Activated CD4-positive, alpha-beta T cell treated with anti-CD3 and anti-CD28 coated beads for 36 hours (primary cell): ENCODE data around the gene NFATC2. TPM values are rescaled to one million over a fixed set of nuclear protein-coding genes. Genes with fewer than 3 reads are reported as not detected.

Source experiments
- ATAC-seq: fragments of 200-7000 bp; cut with Tn5 transposase; one replicate; pipeline ENCODE4 v1.10.0; 2021; ENCODE audit warnings: mild to moderate bottlenecking, moderate library complexity
- CTCF ChIA-PET: fragments of 350-600 bp; sonication (Branson Sonifier 250); formaldehyde crosslinking; loops from one replicate; lab custom pipeline; 2021; ENCODE audit warnings: antibody characterized with exemption; lab: Charles Lee
- POLR2A ChIA-PET: fragments of 350-600 bp; sonication (Branson Sonifier 250); formaldehyde crosslinking; loops from one replicate; lab custom pipeline; 2021; ENCODE audit warnings: antibody characterized with exemption, inconsistent platforms; lab: Charles Lee
- DNase-seq: peaks from one replicate; pipeline ENCODE4 v3.0.0-alpha.2; 2020
- H3K27ac Mint-ChIP-seq: one replicate; pipeline ENCODE4 v1.8.0; 2021; ENCODE audit warnings: mixed read lengths
- H3K27me3 Mint-ChIP-seq: one replicate; pipeline ENCODE4 v1.8.0; 2021; ENCODE audit warnings: mixed read lengths
- H3K36me3 Mint-ChIP-seq: one replicate; pipeline ENCODE4 v1.8.0; 2021; ENCODE audit warnings: low read depth, mixed read lengths
- H3K4me1 Mint-ChIP-seq: one replicate; pipeline ENCODE4 v1.8.0; 2021; ENCODE audit warnings: mixed read lengths
- H3K4me3 Mint-ChIP-seq: one replicate; pipeline ENCODE4 v1.8.0; 2021; ENCODE audit warnings: mild to moderate bottlenecking, moderate library complexity, mixed read lengths
- H3K9me3 Mint-ChIP-seq: one replicate; pipeline ENCODE4 v1.8.0; 2021; ENCODE audit warnings: low read depth, mixed read lengths
- intact Hi-C, 2 experiments: fragments of 100-400 bp; cut with DNase I in 1 of 2; cut with micrococcal nuclease in 1 of 2; formaldehyde crosslinking; loops; one replicate each; pipeline versions ENCODE4 v1.14.2 to v1.15.1; 2022 to 2024; cut with DNase I, micrococcal nuclease
- total RNA-seq, 2 experiments: library from RNA; stranded (reverse); gene quantifications; one replicate each; pipeline ENCODE4 v1.2.3, GENCODE V29; 2021

NFATC2 gene
- total RNA-seq, 2 experiments from 2014 or later = 38.5 to 49.8 TPM

DNA sequence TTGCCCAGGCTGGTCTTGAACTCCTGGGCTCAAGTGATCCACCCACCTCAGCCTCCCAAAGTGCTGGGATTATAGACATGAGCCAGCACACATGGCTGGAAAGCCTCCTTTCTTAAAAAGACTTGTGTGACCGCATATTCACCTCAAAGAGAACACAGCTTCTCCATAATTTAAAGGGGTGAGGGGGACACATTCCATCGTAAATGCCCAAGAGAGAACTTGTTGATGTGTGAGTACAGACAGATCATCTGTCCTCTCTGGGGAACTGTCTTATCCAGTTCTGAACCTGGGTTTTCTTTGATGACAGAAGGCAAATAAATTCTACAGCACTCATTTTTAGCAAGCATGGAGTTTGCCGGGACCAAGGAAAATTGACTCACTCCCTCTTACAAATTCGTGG, 47.2 kb downstream of the NFATC2 start:
- Mint-ChIP-seq H3K4me3 (peak overlapping the region; percentile 65), H3K36me3 (peaks cover 83% of the 10 kb centered on the region), H3K27me3 (no peaks in the 10 kb centered on the region), H3K9me3 (peaks cover 6% of the 10 kb centered on the region), H3K27ac (peak overlapping the region; percentile 97), H3K4me1 (peaks cover 99% of the 10 kb centered on the region)
- ATAC-seq (no peak), DNase-seq (no peak)
- ChIA-PET POLR2A (interaction anchor here (0.7 to 4.1 kb wide), 9 partner anchors 14 to 95 kb away, joined by 3 to 29 read pairs (median 3); no protein-coding TSS in a partner anchor), CTCF (interaction anchor here (0.7 to 2.4 kb wide), 6 partner anchors 9 to 101 kb away, joined by 3 to 8 read pairs (median 4); no protein-coding TSS in a partner anchor)
- intact Hi-C loops = loop anchor here in 1 of 2 experiments (5.0 kb wide), 1 partner anchor 433 kb away; no protein-coding TSS in a partner anchor

DNA sequence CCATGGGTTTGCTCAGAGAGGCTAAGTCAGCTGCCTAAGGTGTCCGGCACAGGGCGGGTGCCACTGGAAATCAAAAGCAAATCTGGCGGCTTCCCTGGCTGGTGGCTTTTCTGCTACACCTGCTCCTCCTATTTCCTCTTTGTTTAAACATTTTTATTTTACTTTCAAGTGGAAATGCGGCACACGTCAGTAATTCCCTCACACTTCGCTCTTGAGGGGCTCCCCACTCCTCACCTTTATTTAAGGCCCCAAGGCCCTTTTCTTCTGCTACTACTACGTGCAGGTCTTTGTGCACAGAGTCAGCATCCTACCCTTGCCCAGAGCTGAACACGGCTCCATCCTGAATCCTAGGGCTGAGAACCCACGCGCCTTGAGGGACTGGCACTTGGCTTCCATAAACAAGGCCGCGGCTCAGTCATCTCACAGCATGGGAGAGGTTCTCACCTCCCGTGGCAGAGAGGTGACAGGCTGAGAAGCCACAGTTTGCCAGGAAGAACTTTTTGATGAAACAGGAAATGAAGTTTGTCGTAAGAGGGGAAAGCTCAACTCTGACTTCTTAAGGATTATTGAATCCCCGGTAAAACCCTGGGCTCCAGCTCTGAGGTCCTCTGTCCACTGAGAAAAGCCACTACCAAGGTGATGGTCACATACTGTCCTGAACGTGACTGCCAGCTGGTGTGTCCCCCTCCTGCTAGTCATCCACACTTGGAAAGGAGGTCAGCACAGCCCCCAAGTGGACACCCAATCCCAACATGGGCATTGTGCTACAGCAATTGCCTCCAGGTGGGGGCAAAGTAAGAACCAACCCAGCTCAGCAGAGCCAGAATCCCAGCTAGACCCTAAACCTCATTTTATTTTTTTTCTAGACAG, 48.0 kb downstream of the NFATC2 start:
- intact Hi-C loops = loop anchor here in 1 of 2 experiments (5.0 kb wide), 1 partner anchor 432 kb away; no protein-coding TSS in a partner anchor
- peaks cover 6% of the 10 kb centered on the region for H3K9me3 Mint-ChIP-seq
- ChIA-PET CTCF (interaction anchor here (0.6 to 2.4 kb wide), 7 partner anchors 13 to 102 kb away, joined by 3 to 8 read pairs (median 3); no protein-coding TSS in a partner anchor), POLR2A (interaction anchor here (0.6 to 4.1 kb wide), 10 partner anchors 13 to 108 kb away, joined by 3 to 29 read pairs (median 3); no protein-coding TSS in a partner anchor)
- H3K4me3 Mint-ChIP-seq = peak overlapping the region; percentile 65
- peak; percentile 13 for ATAC-seq
- DNase-seq = peak; percentile 71
- peaks cover 85% of the 10 kb centered on the region for H3K36me3 Mint-ChIP-seq
- H3K27me3 Mint-ChIP-seq = no peaks in the 10 kb centered on the region
- peak overlapping the region; percentile 97 for H3K27ac Mint-ChIP-seq
- peaks cover 99% of the 10 kb centered on the region for H3K4me1 Mint-ChIP-seq

DNA sequence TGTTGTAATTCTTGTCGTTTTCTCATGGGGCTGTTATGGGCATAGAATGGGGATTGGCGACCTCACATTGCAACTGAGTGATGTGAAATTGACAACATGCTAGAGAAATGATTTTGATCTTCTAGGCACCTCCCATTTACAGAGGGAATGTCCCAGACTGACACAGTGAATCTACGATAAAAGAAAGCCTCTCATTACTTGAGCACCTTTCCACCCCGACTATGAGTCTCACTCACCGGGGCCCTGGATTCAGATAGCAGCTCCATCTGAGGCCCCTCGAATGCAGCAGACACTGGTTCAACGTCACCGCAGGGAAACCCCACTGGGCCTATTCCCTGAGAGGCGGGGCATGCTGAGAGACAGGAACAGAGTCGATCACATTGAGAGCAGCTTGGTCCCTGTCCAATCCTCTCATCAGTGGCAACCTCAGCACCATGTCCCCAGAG, 49.1 kb downstream of the NFATC2 start:
- peak overlapping the region; percentile 97 for H3K27ac Mint-ChIP-seq
- no peak overlapping the region for H3K4me3 Mint-ChIP-seq
- H3K27me3 Mint-ChIP-seq = no peaks in the 10 kb centered on the region
- CTCF ChIA-PET = interaction anchor here (0.5 to 1.7 kb wide), 6 partner anchors 12 to 1303 kb away, joined by 3 to 9 read pairs (median 3); partner anchors contain the start of genes CEBPB and NFATC2
- ATAC-seq (peak; percentile 63), DNase-seq (peak; percentile 80)
- H3K9me3 Mint-ChIP-seq = no peaks in the 10 kb centered on the region
- POLR2A ChIA-PET = interaction anchor here (0.7 to 4.1 kb wide), 5 partner anchors 12 to 48 kb away, joined by 3 to 29 read pairs (median 3); no protein-coding TSS in a partner anchor
- peaks cover 86% of the 10 kb centered on the region for H3K36me3 Mint-ChIP-seq
- intact Hi-C loops = no loop called here
- peaks cover 97% of the 10 kb centered on the region for H3K4me1 Mint-ChIP-seq

DNA sequence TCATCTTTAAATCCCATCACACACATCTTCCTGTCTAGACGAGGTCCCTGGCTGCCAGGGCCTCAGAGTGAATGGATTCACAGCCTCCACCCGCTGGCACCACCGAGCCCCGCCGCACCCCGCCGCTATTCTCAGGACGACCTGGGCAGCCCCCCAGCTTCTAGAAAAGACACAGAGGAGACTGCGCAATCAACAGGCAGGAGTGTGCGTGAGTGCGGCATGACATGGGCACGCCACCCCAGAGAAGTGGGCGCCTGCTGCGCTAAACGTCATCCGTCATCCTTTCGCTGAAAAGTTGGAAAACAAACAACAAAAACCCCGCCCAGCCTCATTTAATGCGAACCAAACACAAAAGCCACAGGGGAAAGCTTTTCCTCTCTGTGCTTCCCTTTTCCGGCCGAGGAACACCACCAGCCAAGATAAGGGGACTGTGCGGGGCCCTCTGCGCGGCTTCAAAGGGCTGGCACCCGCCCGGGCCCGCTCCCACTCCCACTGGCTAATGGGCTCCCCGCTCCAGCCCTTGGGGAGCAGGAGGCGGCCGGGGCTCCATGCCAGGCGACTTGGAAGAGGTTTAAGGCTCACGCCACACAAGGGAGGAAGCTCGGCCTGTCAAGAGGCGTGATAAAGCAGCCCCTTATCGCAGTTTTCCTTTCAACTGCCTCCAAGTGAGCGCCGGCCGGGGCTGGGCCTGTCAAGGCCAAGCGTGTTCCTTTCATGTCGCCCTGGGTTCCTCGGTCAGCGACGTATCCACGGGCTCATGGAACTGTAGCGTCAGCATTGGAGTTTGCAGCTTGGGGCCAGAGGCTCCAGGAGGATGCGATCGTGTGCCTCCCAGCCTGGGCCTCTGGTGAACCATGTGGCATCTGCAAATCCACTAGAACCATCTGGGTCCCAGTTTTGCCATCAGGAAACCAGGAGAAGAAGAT, 50.1 kb downstream of the NFATC2 start:
- intact Hi-C loops = no loop called here
- Mint-ChIP-seq H3K4me3 (no peak overlapping the region), H3K9me3 (no peaks in the 10 kb centered on the region), H3K4me1 (peaks cover 97% of the 10 kb centered on the region), H3K36me3 (peaks cover 90% of the 10 kb centered on the region), H3K27me3 (no peaks in the 10 kb centered on the region), H3K27ac (peak overlapping the region; percentile 97)
- DNase-seq = peak; percentile 7
- POLR2A ChIA-PET = interaction anchor here (1.0 to 4.1 kb wide), 4 partner anchors 11 to 88 kb away, joined by 3 to 29 read pairs (median 5); no protein-coding TSS in a partner anchor
- ATAC-seq = no peak
- CTCF ChIA-PET = interaction anchor here (0.7 to 1.7 kb wide), 3 partner anchors 11 to 596 kb away, joined by 3 to 9 read pairs (median 3); no protein-coding TSS in a partner anchor

DNA sequence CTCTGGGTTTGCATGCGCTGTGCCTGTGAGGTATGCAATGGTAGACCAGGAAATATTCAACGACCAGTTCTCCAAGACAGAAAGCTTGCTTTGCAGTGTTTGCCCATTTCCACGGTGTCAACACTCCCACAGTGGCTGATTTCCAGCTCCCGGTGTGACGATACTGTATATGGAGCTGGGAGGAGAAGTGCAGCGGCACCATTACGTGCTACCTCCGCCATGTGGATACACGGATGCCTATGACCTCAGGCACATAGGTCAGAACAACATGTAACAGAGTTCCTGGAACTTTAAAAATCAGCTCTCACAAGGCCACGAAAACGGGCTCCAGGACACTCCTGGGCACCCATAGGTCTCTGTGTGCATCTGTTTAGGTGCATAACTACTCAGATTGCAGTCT, 51.1 kb downstream of the NFATC2 start:
- DNase-seq (peak; percentile 4), ATAC-seq (no peak)
- H3K27ac Mint-ChIP-seq = peak overlapping the region; percentile 64
- intact Hi-C loops = no loop called here
- H3K9me3 Mint-ChIP-seq = no peaks in the 10 kb centered on the region
- H3K4me1 Mint-ChIP-seq = peaks cover 95% of the 10 kb centered on the region
- POLR2A ChIA-PET = interaction anchor here (0.6 to 1.3 kb wide), 3 partner anchors 41 to 93 kb away, joined by 3 to 5 read pairs (median 3); no protein-coding TSS in a partner anchor
- no peak overlapping the region for H3K4me3 Mint-ChIP-seq
- H3K27me3 Mint-ChIP-seq = no peaks in the 10 kb centered on the region
- H3K36me3 Mint-ChIP-seq = peaks cover 86% of the 10 kb centered on the region
- CTCF ChIA-PET = no interaction called here

DNA sequence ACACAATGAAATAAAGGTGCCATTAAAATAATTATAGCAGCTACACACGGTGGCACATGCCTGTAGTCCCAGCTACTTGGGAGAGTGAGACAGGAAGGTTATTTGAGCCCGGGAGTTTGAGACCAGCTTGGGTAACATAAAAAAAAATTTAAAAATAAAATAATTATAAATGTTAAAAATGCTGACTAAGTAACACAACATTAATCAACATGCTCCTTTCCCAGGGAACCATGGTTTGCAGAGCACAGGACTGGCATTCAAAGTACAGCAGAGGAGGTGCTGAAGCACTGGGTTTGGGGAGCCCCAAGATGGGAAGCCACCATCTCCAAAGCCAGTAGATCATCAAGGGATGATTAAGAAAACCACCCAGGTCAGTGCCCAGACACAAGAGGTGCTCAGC, 51.9 kb downstream of the NFATC2 start:
- POLR2A ChIA-PET = no interaction called here

DNA sequence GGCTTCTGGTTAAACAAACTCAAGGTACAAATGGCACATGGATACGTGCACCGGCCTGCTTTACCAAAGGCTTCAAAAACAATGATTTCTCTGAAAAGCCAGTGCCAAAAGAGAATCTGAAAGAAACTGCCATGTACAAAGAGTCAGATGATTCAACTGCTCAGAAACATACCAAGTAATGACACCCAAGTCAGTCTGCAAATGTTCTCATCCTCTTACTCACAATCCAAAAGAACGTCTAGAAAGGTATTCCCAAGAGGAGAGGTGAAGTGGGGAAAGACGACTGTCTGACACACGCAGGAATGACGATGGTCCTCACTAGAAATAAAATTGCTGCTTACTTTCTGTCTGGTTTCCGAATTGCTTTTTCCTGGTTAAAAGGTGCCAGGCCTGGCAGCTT, 52.9 kb downstream of the NFATC2 start:
- Mint-ChIP-seq H3K9me3 (no peaks in the 10 kb centered on the region), H3K27me3 (no peaks in the 10 kb centered on the region), H3K4me3 (no peak overlapping the region), H3K27ac (peak overlapping the region; percentile 43), H3K4me1 (peaks cover 94% of the 10 kb centered on the region), H3K36me3 (peaks cover 91% of the 10 kb centered on the region)
- CTCF ChIA-PET = interaction anchor here (1.5 kb wide), 1 partner anchor 8 kb away, joined by 3 read pairs; no protein-coding TSS in a partner anchor
- no peak for DNase-seq
- no peak for ATAC-seq
- POLR2A ChIA-PET = no interaction called here
- intact Hi-C loops = no loop called here

More for the DNA sequence above, 51.9 kb downstream of the NFATC2 start:
- Mint-ChIP-seq H3K36me3 (peaks cover 87% of the 10 kb centered on the region), H3K9me3 (no peaks in the 10 kb centered on the region), H3K27me3 (no peaks in the 10 kb centered on the region), H3K4me3 (no peak overlapping the region), H3K4me1 (peaks cover 94% of the 10 kb centered on the region), H3K27ac (no peak overlapping the region)
- DNase-seq (no peak), ATAC-seq (no peak)
- intact Hi-C loops = no loop called here
- CTCF ChIA-PET = interaction anchor here (1.5 kb wide), 1 partner anchor 9 kb away, joined by 3 read pairs; no protein-coding TSS in a partner anchor

DNA sequence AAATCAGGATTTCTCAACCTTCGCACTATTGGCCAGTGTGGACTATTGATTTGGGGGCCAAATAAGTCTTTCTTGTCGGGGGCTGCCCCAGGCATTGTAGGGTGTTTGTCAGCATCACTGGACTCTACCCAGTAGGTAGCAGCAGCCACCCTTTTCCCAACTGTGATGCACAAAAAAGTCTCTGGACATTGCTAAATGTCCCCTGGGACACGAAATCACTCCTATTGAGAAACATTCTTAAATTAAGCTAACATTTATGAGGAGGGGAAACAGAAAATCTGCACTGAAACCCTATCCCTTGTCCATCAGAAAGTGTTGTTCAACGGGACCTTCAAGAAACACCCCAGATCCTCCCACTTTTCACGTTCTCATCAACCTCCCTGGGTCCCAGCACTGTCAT, 54.2 kb downstream of the NFATC2 start:
- Mint-ChIP-seq H3K4me1 (peaks cover 93% of the 10 kb centered on the region), H3K9me3 (no peaks in the 10 kb centered on the region), H3K27ac (peak overlapping the region; percentile 53), H3K36me3 (peaks cover 90% of the 10 kb centered on the region), H3K27me3 (no peaks in the 10 kb centered on the region), H3K4me3 (no peak overlapping the region)
- POLR2A ChIA-PET = no interaction called here
- DNase-seq (no peak), ATAC-seq (no peak)
- intact Hi-C loops = no loop called here
- CTCF ChIA-PET = no interaction called here

DNA sequence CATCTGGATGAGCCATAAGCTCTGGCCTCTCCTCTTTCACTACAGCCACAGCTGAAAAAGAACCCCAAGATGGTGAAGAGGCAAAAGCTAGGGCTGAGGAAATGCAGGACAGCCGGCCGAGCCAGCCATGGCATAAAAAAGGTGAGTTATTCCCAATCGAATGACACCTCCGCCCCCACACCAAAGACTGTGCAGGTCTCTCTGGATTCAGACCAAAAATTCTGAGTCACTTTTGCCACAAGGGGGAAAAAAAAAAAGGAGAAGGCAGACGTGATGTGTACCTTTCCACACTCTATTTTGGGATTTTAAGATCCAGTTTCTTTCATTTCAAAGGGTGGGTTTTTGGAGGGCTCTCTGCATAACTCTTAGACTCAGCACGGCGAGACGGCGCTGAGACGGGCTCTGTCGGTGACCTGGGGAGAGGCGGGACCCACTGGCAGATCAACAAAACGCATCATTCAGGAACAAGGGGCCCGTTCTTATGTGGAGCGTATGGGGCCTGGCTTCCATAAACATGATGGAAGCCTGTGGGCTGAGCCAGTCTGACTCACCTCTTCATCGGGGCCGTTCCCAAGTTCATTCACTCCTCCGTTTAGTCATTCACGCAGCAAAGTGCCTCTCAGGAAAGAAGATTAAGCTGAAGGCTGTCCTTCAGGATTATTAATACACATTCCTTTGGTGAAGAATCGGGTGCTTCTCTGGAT, 54.8 kb downstream of the NFATC2 start:
- Mint-ChIP-seq H3K4me3 (no peak overlapping the region), H3K4me1 (peaks cover 93% of the 10 kb centered on the region), H3K9me3 (no peaks in the 10 kb centered on the region), H3K27me3 (no peaks in the 10 kb centered on the region), H3K36me3 (peaks cover 89% of the 10 kb centered on the region), H3K27ac (peak overlapping the region; percentile 53)
- intact Hi-C loops = no loop called here
- DNase-seq = peak; percentile 43
- no peak for ATAC-seq
- CTCF ChIA-PET = interaction anchor here (1.5 kb wide), 1 partner anchor 12 kb away, joined by 4 read pairs; no protein-coding TSS in a partner anchor
- POLR2A ChIA-PET = no interaction called here

DNA sequence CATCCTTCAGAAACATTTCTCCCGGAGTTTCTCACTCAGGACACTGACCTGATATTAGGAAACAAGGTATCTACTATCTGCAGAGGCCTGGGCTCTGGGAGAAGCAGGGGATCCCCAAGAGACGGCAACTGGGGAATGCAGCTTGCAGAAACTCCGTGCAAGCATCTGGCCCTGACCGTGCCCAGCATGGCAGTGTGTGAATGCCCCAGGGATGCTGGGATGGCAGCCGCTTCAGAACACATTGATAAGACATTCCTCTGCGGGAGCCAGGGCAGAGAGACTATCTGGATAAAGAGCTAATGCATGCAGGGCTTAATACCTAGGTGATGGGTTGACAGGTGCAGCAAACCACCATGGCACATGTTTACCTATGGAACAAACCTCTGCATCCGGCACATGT, 55.4 kb downstream of the NFATC2 start:
- Mint-ChIP-seq H3K4me3 (no peak overlapping the region), H3K27me3 (no peaks in the 10 kb centered on the region), H3K9me3 (no peaks in the 10 kb centered on the region), H3K36me3 (peaks cover 87% of the 10 kb centered on the region), H3K4me1 (peaks cover 91% of the 10 kb centered on the region), H3K27ac (no peak overlapping the region)
- intact Hi-C loops = no loop called here
- DNase-seq = no peak
- CTCF ChIA-PET = interaction anchor here (1.0 to 1.5 kb wide), 2 partner anchors 9 to 13 kb away, joined by 3 to 4 read pairs; no protein-coding TSS in a partner anchor
- POLR2A ChIA-PET = no interaction called here
- no peak for ATAC-seq
